Thoracic aorta (tissue), 2 donors: ENCODE data around the gene PRKAR2A. TPM values are rescaled to one million over a fixed set of nuclear protein-coding genes. Genes with fewer than 3 reads are reported as not detected.
"Not testable (repeated sequence)": the region's sequence is repeated elsewhere in the genome, so short reads cannot be mapped to it uniquely, and the experiment has no call there.

Experiments used
- ATAC-seq: fragments of 150-250 bp; one replicate; pipeline ENCODE4 v1.8.0; 2017; ENCODE audit warnings: low read depth; ENCODE audit not compliant: insufficient number of reproducible peaks, low FRiP score
- DNase-seq: peaks from one replicate; pipeline ENCODE4 v3.0.0-alpha.2; 2020; ENCODE audit warnings: low spot score
- H3K27ac ChIP-seq, 2 donors: fragments of 200-600 bp; sonication (generic); 1 replicate in 1 of 2; 2 replicates in 1 of 2; pipeline ENCODE4 v1.5.1; 2016; ENCODE audit warnings: mild to moderate bottlenecking in 2 of 2, moderate library complexity in 2 of 2
- H3K27me3 ChIP-seq: fragments of 200-600 bp; sonication (generic); replicated peaks from 2 replicates; pipeline ENCODE4 v1.6.0; 2016; ENCODE audit warnings: mild to moderate bottlenecking; ENCODE audit not compliant: insufficient read depth
- H3K36me3 ChIP-seq: fragments of 200-600 bp; sonication (generic); one replicate; pipeline ENCODE4 v1.5.1; 2016
- H3K4me1 ChIP-seq, 2 donors: fragments of 200-600 bp; sonication (generic); 1 replicate in 1 of 2; 2 replicates in 1 of 2; pipeline versions ENCODE4 v1.5.1 to v1.6.0; 2016; ENCODE audit warnings: low read depth in 2 of 2, mild to moderate bottlenecking in 1 of 2; ENCODE audit not compliant: control insufficient read depth in 1 of 2
- H3K4me3 ChIP-seq: fragments of 200-600 bp; sonication (generic); 2 replicates; pipeline ENCODE4 v1.5.1; 2016; ENCODE audit warnings: mild to moderate bottlenecking
- H3K9me3 ChIP-seq: fragments of 200-600 bp; sonication (generic); 2 replicates; pipeline ENCODE4 v1.5.1; 2016
- CTCF ChIP-seq: fragments of 200-600 bp; sonication (generic); IDR thresholded peaks from one replicate; pipeline ENCODE4 v1.5.1; 2019; ENCODE audit warnings: antibody characterized with exemption
- total RNA-seq, 2 donors: library from RNA; depleted of rRNA; stranded (reverse); fragments of >200 nt; gene quantifications; one replicate each; pipeline versions ENCODE4 v1.1.0 to v1.2.3, GENCODE V29; 2016

The PRKAR2A gene
- total RNA-seq, 2 donors from 2014 or later: 66.4 to 69.5 TPM

DNA sequence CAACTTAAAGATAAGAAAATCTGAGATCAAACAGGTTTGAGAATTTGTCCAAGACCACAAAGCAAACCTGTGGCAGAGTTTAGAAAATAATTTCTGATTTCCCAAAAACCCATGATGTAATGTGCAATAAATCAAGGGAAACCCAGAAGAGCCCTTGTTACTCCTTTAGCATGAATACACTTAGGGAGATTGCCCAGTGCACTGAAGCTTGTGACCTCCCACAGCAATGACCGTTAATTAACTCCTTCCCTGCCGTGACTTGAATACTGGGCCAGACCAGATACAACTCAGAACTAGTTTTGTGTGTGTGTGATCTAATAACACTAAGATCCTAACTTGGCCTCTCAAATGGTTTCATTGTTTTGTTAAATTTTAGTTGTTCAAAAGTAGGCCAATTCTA, 2.5 kb downstream of the PRKAR2A start:
- no peak for TF ChIP-seq CTCF
- H3K27me3 ChIP-seq: no peaks in the 10 kb centered on the region
- H3K36me3 ChIP-seq: no peaks in the 10 kb centered on the region
- H3K9me3 ChIP-seq: no peaks in the 10 kb centered on the region
- H3K27ac ChIP-seq: no peak overlapping the region
- DNase-seq (no peak), ATAC-seq (no peak)
- peaks cover 18 to 32% of the 10 kb centered on the region in 2 donors for H3K4me1 ChIP-seq
- H3K4me3 ChIP-seq: peak overlapping the region; percentile 85

DNA sequence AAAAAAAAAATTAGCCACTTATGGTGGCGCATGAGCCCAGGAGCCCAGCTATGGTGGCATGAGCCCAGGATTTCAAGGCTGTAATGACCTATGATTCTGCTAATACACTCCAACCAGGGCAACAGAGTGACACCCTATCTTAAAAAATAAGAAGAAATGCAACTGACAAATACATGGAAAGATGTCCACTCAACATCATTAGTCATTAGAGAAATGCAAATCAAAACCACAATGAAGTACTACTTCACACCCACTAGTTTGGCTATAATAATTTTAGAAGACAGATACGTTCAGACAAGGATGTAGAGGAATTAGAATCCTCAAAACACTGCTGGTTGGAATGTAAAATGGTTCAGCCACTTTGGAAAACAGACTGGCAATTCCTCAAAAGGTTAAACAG, 10.5 kb downstream of the PRKAR2A start:
- TF ChIP-seq CTCF: no peak

DNA sequence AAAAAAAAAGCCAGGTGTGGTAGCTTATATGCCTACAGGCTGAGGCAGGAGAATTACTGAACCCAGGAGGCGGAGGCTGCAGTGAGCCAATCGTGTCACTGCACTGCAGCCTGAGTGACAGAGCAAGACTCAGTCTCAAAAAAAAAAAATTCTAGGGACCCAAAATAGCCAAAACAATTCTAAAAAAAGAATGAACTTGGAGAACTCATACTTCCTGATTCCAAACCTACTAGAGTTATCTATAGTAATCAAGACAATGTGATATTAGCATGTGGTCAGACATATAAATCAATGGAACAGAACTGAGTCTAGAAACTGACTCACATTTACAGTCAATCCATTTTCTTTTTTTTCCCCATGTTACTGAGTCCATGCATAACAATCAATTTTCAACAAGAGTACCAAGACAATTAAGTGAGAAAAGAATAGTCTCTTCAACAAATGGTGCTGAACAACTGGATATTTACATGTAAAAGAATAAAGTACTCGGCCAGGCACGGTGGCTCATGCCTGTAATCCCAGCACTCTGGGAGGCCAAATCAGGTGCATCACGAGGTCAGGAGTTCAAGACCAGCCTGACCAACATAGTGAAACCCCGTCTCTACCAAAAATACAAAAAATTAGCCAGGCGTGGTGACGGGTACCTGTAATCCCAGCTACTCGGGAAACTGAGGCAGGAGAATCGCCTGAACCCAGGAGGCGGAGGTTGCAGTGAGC, 11.9 kb downstream of the PRKAR2A start:
- Histone ChIP-seq H3K36me3 (no peaks in the 10 kb centered on the region), H3K4me1 (peaks cover 23 to 57% of the 10 kb centered on the region in 2 donors), H3K27me3 (no peaks in the 10 kb centered on the region), H3K4me3 (no peak overlapping the region), H3K9me3 (no peaks in the 10 kb centered on the region), H3K27ac (peak overlapping the region; percentile 67 to 72)
- no peak for TF ChIP-seq CTCF
- ATAC-seq (no peak), DNase-seq (no peak)

More for the DNA sequence above, 10.5 kb downstream of the PRKAR2A start:
- Histone ChIP-seq H3K4me1 (peaks cover 14 to 43% of the 10 kb centered on the region in 2 donors), H3K27me3 (no peaks in the 10 kb centered on the region), H3K27ac (no peak overlapping the region), H3K36me3 (no peaks in the 10 kb centered on the region), H3K9me3 (no peaks in the 10 kb centered on the region), H3K4me3 (no peak overlapping the region)
- no peak for DNase-seq
- ATAC-seq: no peak

DNA sequence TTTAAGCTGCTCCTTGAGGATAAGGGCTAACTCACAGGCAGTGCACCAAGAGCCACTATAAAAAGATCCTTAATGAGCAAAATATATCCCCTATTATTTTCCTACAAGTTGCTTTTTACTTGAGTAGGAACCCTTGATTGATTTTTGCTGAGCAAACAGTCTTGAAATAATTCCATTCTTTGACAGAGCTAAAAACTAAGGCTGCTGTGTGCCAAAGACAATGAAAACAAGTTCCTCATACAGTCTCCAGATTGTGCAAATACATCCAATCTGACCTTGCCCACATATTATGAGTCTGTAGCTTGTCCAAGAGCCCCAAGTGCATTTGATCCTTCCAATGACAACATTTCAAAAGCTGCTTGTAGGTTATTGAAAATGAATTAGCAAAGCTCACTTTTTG, 15.0 kb downstream of the PRKAR2A start:
- TF ChIP-seq CTCF: no peak
- H3K4me1 ChIP-seq: peaks cover 19 to 62% of the 10 kb centered on the region in 2 donors
- DNase-seq (no peak), ATAC-seq (peak; percentile 43)
- H3K9me3 ChIP-seq: no peaks in the 10 kb centered on the region
- H3K36me3 ChIP-seq: no peaks in the 10 kb centered on the region
- peak overlapping the region; percentile 41 to 46 for H3K27ac ChIP-seq
- peak overlapping the region; percentile 8 for H3K4me3 ChIP-seq
- no peaks in the 10 kb centered on the region for H3K27me3 ChIP-seq

GRCh38 chr3:48830715-48831114, 17.0 kb downstream of the PRKAR2A start:
- H3K27ac ChIP-seq: no peak overlapping the region
- no peaks in the 10 kb centered on the region for H3K9me3 ChIP-seq
- no peak for TF ChIP-seq CTCF
- ATAC-seq (no peak), DNase-seq (no peak)
- no peaks in the 10 kb centered on the region for H3K36me3 ChIP-seq
- no peak overlapping the region for H3K4me3 ChIP-seq
- peaks cover 25 to 74% of the 10 kb centered on the region in 2 donors for H3K4me1 ChIP-seq
- no peaks in the 10 kb centered on the region for H3K27me3 ChIP-seq

DNA sequence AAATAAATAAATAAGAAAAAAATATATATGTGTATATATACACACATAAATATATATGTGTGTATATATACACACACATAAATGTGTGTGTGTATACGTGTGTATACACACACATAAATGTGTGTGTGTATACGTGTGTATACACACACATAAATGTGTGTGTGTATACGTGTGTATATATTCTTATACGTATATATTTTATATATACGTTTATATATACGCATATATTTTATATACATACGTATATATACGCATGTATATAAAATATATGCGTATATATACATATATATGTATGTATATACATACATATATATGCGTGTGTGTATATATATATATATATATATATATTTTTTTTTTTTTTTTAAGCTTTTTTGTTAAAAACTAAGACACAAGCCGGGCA, 18.1 kb downstream of the PRKAR2A start:
- peaks cover 21 to 62% of the 10 kb centered on the region in 2 donors for H3K4me1 ChIP-seq
- DNase-seq, H3K27me3 ChIP-seq, H3K4me3 ChIP-seq, H3K27ac ChIP-seq, H3K36me3 ChIP-seq, ATAC-seq, H3K9me3 ChIP-seq: not testable (repeated sequence)

DNA sequence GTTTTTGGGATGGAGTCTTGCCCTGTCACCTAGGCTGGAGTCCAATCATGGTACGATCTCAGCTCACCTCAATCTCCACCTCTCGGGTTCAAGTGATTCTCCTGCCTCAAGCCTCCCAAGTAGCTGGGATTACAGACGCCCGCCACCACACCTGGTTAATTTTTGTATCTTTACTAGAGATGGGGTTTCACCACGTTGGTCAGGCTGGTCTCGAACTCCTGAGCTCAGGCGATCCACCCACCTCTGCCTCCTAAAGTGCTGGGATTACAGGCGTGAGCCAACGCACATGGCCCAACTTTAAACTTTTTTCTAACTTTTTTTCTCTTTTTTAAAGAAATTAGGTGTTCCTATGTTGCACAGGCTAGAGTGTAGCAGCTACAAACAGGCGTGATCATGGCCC, 19.8 kb downstream of the PRKAR2A start:
- not testable (repeated sequence) for ATAC-seq, H3K9me3 ChIP-seq, H3K4me3 ChIP-seq, H3K36me3 ChIP-seq, DNase-seq, H3K27ac ChIP-seq, H3K27me3 ChIP-seq
- H3K4me1 ChIP-seq: peaks cover 21 to 45% of the 10 kb centered on the region in 2 donors
